HepG2 (cell line): ENCODE results near the gene KLHL11. TPM values are rescaled to one million over a fixed set of nuclear protein-coding genes. Genes with fewer than 3 reads are reported as not detected.

Experiments used
- ASH2L ChIP-seq: fragments of 300-600, 200-600 bp; sonication (generic); IDR thresholded peaks from 2 replicates; pipeline ENCODE4 v1.7.0; 2017; ENCODE audit warnings: low read depth, mild to moderate bottlenecking, moderate library complexity, mixed read lengths, low read length; ENCODE audit not compliant: insufficient read length
- GATAD2A ChIP-seq: IDR thresholded peaks from 2 replicates; pipeline ENCODE4 v1.6.1; 2016
- PHF21A ChIP-seq: sonication (generic); formaldehyde crosslinking; IDR thresholded peaks from 2 replicates; pipeline ENCODE4 v1.5.0; 2020; ENCODE audit warnings: mild to moderate bottlenecking, missing genetic modification reagents
- SAP130 ChIP-seq: IDR thresholded peaks from 2 replicates; pipeline ENCODE4 v1.6.1; 2016; ENCODE audit warnings: low read depth
- SMARCC2 ChIP-seq: fragments of 450-650 bp; IDR thresholded peaks from 2 replicates; pipeline ENCODE4 v1.6.1; 2017; ENCODE audit warnings: antibody characterized with exemption, mild to moderate bottlenecking
- TBX2 ChIP-seq: sonication (generic); formaldehyde crosslinking; IDR thresholded peaks from 2 replicates; pipeline ENCODE4 v1.5.0; 2020; ENCODE audit warnings: missing genetic modification reagents, mild to moderate bottlenecking, borderline replicate concordance
- TEAD3 ChIP-seq: optimal IDR thresholded peaks from 2 replicates; pipeline ENCODE3; 2016; ENCODE audit warnings: borderline replicate concordance
- ZFP90 ChIP-seq: sonication (generic); formaldehyde crosslinking; IDR thresholded peaks from 2 replicates; pipeline ENCODE4 v1.8.0; 2022; ENCODE audit warnings: missing genetic modification reagents, mild to moderate bottlenecking, inconsistent platforms, borderline replicate concordance
- ZFY ChIP-seq: sonication (generic); formaldehyde crosslinking; IDR thresholded peaks from 2 replicates; pipeline ENCODE4 v1.4.0; 2020; ENCODE audit warnings: missing genetic modification reagents
- ZNF496 ChIP-seq: sonication (generic); formaldehyde crosslinking; IDR thresholded peaks from 2 replicates; pipeline ENCODE4 v1.8.1; 2023; ENCODE audit warnings: mild to moderate bottlenecking, moderate library complexity, missing genetic modification reagents; ENCODE audit not compliant: insufficient replicate concordance
- ZNF629 ChIP-seq: sonication (generic); formaldehyde crosslinking; conservative IDR thresholded peaks from 2 replicates; pipeline ENCODE4 v1.5.0; 2020; ENCODE audit warnings: missing genetic modification reagents
- ZNF792 ChIP-seq: IDR thresholded peaks from 2 replicates; pipeline ENCODE4 v1.6.1; 2016
- polyA plus RNA-seq, 8 experiments: library from polyadenylated mRNA; depleted of rRNA in 3 of 8; stranded (reverse) in 7 of 8; unstranded in 1 of 8; fragments of >200 nt; fragmentation: Illumina TruSeq in 4 of 8; extraction: Trizol in 4 of 8; gene quantifications; 2 replicates each; pipeline versions ENCODE4 v1.2.1 to v1.2.3, GENCODE V29; 2011 to 2016; ENCODE audit warnings: low read depth in 4 of 8, missing spikeins in 1 of 8, mixed read lengths in 1 of 8; ENCODE audit not compliant: insufficient read depth in 1 of 8
- total RNA-seq, 5 experiments: library from RNA; depleted of rRNA; stranded (reverse); fragments of >200 nt; fragmentation: Illumina TruSeq; extraction: Trizol; gene quantifications; 2 replicates each; pipeline ENCODE4 v1.2.3, GENCODE V29; 2016; ENCODE audit warnings: low read depth in 1 of 5
- TF ChIP-seq, protein P1 (sequence below): sonication (generic); formaldehyde crosslinking; IDR thresholded peaks from 2 replicates; pipeline ENCODE4 v1.4.0; 2020; ENCODE audit warnings: mild to moderate bottlenecking, missing genetic modification reagents
- TF ChIP-seq, protein P2 (sequence below): sonication (generic); formaldehyde crosslinking; IDR thresholded peaks from 2 replicates; pipeline ENCODE4 v1.5.0; 2020; ENCODE audit warnings: mild to moderate bottlenecking, missing genetic modification reagents, borderline replicate concordance
- TF ChIP-seq, protein P3 (sequence below): sonication (generic); formaldehyde crosslinking; conservative IDR thresholded peaks from 2 replicates; pipeline ENCODE4 v1.8.0; 2022; ENCODE audit warnings: mild to moderate bottlenecking, moderate library complexity, missing genetic modification reagents
- TF ChIP-seq, protein P4 (sequence below): IDR thresholded peaks from 2 replicates; pipeline ENCODE4 v1.6.1; 2016; ENCODE audit warnings: missing compliant biosample characterization, missing genetic modification reagents, borderline replicate concordance
- TF ChIP-seq, protein P5 (sequence below): sonication (generic); formaldehyde crosslinking; IDR thresholded peaks from 2 replicates; pipeline ENCODE4 v1.4.0; 2020; ENCODE audit warnings: missing genetic modification reagents
- TF ChIP-seq, protein P6 (sequence below): sonication (generic); formaldehyde crosslinking; IDR thresholded peaks from 2 replicates; pipeline ENCODE4 v1.8.0; 2022; ENCODE audit warnings: missing genetic modification reagents, mild to moderate bottlenecking, borderline replicate concordance
- TF ChIP-seq, protein P7 (sequence below): sonication (generic); formaldehyde crosslinking; conservative IDR thresholded peaks from 2 replicates; pipeline ENCODE4 v1.4.0; 2020; ENCODE audit warnings: missing genetic modification reagents

Gene KLHL11
- total and polyA plus RNA-seq, 2 of the 13 experiments (the other 11 are each of a cell fraction or from before 2014, with no cell fraction given) = 7.7 to 27.5 TPM

DNA sequence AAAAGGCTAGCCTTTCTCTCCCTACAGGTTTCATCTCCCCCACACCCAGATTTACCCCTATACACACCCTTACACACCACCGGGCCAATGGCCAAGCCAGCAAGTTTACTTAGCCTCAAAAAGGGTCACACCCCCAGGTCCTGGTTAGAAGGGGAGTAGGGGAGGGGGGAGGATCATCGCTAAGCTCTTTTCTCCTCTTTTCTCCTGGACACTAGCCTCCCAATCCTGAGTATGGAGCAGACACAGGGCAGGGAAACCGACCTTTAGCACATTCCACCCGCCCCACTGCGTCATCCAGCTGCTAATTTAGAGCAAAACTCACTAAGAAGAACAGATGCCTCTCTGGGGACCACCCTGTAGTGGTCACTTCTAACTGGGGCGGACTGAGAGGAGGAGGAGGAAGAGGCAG lies 49.1 kb upstream of the KLHL11 start (continued):
- TF ChIP-seq ZNF792 (CRISPR knock-in tag) (no peak), ZNF496 (no peak), ZFP90 (CRISPR knock-in tag) (peak; percentile 66; the same call in 1 of the 2 replicates), TBX2 (no peak), ZFY (CRISPR knock-in tag) (0 out of 2 replicates have a peak, but pooled peaks have one; percentile 27), ASH2L (peak; percentile 25), TEAD3 (CRISPR knock-in tag) (peak; percentile 77), GATAD2A (CRISPR knock-in tag) (peak; percentile 14; the same call in 1 of the 2 replicates), PHF21A (CRISPR knock-in tag) (peak; percentile 45; the same call in 1 of the 2 replicates), ZNF629 (CRISPR knock-in tag) (peak; percentile 45; the same call in 1 of the 2 replicates), SMARCC2 (no peak), SAP130 (peak; percentile 31; the same call in 1 of the 2 replicates)
- TF ChIP-seq, protein P1, sequence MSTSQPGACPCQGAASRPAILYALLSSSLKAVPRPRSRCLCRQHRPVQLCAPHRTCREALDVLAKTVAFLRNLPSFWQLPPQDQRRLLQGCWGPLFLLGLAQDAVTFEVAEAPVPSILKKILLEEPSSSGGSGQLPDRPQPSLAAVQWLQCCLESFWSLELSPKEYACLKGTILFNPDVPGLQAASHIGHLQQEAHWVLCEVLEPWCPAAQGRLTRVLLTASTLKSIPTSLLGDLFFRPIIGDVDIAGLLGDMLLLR = no peak
- TF ChIP-seq, protein P2, sequence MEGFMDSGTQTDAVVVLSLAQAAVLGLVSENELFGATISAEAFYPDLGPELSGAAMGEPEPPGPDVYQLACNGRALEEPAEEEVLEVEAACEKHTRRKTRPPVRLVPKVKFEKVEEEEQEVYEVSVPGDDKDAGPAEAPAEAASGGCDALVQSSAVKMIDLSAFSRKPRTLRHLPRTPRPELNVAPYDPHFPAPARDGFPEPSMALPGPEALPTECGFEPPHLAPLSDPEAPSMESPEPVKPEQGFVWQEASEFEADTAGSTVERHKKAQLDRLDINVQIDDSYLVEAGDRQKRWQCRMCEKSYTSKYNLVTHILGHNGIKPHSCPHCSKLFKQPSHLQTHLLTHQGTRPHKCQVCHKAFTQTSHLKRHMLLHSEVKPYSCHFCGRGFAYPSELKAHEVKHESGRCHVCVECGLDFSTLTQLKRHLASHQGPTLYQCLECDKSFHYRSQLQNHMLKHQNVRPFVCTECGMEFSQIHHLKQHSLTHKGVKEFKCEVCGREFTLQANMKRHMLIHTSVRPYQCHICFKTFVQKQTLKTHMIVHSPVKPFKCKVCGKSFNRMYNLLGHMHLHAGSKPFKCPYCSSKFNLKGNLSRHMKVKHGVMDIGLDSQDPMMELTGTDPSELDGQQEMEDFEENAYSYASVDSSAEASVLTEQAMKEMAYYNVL (CRISPR knock-in tag) = peak; percentile 69; the same call in 1 of the 2 replicates
- TF ChIP-seq, protein P3, sequence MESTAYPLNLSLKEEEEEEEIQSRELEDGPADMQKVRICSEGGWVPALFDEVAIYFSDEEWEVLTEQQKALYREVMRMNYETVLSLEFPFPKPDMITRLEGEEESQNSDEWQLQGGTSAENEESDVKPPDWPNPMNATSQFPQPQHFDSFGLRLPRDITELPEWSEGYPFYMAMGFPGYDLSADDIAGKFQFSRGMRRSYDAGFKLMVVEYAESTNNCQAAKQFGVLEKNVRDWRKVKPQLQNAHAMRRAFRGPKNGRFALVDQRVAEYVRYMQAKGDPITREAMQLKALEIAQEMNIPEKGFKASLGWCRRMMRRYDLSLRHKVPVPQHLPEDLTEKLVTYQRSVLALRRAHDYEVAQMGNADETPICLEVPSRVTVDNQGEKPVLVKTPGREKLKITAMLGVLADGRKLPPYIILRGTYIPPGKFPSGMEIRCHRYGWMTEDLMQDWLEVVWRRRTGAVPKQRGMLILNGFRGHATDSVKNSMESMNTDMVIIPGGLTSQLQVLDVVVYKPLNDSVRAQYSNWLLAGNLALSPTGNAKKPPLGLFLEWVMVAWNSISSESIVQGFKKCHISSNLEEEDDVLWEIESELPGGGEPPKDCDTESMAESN (CRISPR knock-in tag) = no peak
- TF ChIP-seq, protein P4, sequence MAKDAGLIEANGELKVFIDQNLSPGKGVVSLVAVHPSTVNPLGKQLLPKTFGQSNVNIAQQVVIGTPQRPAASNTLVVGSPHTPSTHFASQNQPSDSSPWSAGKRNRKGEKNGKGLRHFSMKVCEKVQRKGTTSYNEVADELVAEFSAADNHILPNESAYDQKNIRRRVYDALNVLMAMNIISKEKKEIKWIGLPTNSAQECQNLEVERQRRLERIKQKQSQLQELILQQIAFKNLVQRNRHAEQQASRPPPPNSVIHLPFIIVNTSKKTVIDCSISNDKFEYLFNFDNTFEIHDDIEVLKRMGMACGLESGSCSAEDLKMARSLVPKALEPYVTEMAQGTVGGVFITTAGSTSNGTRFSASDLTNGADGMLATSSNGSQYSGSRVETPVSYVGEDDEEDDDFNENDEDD = no peak
- TF ChIP-seq, protein P5, sequence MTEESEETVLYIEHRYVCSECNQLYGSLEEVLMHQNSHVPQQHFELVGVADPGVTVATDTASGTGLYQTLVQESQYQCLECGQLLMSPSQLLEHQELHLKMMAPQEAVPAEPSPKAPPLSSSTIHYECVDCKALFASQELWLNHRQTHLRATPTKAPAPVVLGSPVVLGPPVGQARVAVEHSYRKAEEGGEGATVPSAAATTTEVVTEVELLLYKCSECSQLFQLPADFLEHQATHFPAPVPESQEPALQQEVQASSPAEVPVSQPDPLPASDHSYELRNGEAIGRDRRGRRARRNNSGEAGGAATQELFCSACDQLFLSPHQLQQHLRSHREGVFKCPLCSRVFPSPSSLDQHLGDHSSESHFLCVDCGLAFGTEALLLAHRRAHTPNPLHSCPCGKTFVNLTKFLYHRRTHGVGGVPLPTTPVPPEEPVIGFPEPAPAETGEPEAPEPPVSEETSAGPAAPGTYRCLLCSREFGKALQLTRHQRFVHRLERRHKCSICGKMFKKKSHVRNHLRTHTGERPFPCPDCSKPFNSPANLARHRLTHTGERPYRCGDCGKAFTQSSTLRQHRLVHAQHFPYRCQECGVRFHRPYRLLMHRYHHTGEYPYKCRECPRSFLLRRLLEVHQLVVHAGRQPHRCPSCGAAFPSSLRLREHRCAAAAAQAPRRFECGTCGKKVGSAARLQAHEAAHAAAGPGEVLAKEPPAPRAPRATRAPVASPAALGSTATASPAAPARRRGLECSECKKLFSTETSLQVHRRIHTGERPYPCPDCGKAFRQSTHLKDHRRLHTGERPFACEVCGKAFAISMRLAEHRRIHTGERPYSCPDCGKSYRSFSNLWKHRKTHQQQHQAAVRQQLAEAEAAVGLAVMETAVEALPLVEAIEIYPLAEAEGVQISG (CRISPR knock-in tag) = peak; percentile 26; the same call in 1 of the 2 replicates
- TF ChIP-seq, protein P6, sequence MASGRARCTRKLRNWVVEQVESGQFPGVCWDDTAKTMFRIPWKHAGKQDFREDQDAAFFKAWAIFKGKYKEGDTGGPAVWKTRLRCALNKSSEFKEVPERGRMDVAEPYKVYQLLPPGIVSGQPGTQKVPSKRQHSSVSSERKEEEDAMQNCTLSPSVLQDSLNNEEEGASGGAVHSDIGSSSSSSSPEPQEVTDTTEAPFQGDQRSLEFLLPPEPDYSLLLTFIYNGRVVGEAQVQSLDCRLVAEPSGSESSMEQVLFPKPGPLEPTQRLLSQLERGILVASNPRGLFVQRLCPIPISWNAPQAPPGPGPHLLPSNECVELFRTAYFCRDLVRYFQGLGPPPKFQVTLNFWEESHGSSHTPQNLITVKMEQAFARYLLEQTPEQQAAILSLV (CRISPR knock-in tag) = no peak
- TF ChIP-seq, protein P7, sequence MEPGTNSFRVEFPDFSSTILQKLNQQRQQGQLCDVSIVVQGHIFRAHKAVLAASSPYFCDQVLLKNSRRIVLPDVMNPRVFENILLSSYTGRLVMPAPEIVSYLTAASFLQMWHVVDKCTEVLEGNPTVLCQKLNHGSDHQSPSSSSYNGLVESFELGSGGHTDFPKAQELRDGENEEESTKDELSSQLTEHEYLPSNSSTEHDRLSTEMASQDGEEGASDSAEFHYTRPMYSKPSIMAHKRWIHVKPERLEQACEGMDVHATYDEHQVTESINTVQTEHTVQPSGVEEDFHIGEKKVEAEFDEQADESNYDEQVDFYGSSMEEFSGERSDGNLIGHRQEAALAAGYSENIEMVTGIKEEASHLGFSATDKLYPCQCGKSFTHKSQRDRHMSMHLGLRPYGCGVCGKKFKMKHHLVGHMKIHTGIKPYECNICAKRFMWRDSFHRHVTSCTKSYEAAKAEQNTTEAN (CRISPR knock-in tag) = peak; percentile 83; the same call in 1 of the 2 replicates
